ENCODE results near the gene CARHSP1. TPM values are rescaled to one million over a fixed set of nuclear protein-coding genes. Genes with fewer than 3 reads are reported as not detected.

The CARHSP1 gene
- 20.8 and 44.6 TPM in 2 replicates for total RNA-seq (2011; cell fraction: chromatin; rRNA removed; ENCODE audit: low replicate concordance)
- 34.7 and 35.1 TPM in 2 replicates for total RNA-seq (2011; cell fraction: nucleolus; rRNA removed)
- total RNA-seq (2011; cell fraction: nucleoplasm; rRNA removed): 29.4 and 42.3 TPM in 2 replicates
- total RNA-seq (2014; rRNA removed): 112 and 114 TPM in 2 replicates
- 27.0 and 41.1 TPM in 2 replicates for total RNA-seq (2014; rRNA removed; fragmentation: Illumina TruSeq; extraction: Trizol)
- 65.2 and 68.5 TPM in 2 replicates for total RNA-seq (2015; rRNA removed; fragmentation: Illumina TruSeq; extraction: Trizol)
- 74.5 and 78.0 TPM in 2 replicates for total RNA-seq (2021)
- polyA plus RNA-seq (2011; rRNA removed): 37.0 and 40.8 TPM in 2 replicates
- polyA plus RNA-seq (2011; cell fraction: cytosol; rRNA removed): 46.0 and 113 TPM in 2 replicates
- polyA plus RNA-seq (2011; cell fraction: nucleus; rRNA removed): 25.6 and 34.1 TPM in 2 replicates
- polyA plus RNA-seq (2012): 72.1 and 96.6 TPM in 2 replicates
- 40.4 and 87.0 TPM in 2 replicates for polyA plus RNA-seq (2014; fragmentation: Illumina TruSeq; extraction: Trizol)
- polyA plus RNA-seq (2014; fragmentation: Nextera tagmentation; extraction: Ambion mirVana): 10 to 100 TPM in 1 of 2 experiments, 1 to 10 TPM in 1; 5.8 to 17.1 TPM
- 97.9 and 104 TPM in 2 replicates for polyA plus RNA-seq (2014; rRNA removed)
- 39.1 and 58.1 TPM in 2 replicates for polyA minus RNA-seq (2011; rRNA and poly(A)+ RNA removed)
- 34.9 and 36.6 TPM in 2 replicates for polyA minus RNA-seq (2011; cell fraction: cytosol; rRNA and poly(A)+ RNA removed)
- polyA minus RNA-seq (2011; cell fraction: nucleus; rRNA and poly(A)+ RNA removed): 12.1 and 17.4 TPM in 2 replicates
- percentile 76 among the genes with signal in this experiment for Bru-seq, nascent RNA
- percentile 75 among the genes with signal in this experiment for BruChase-seq, experiment 1, labeled RNA remaining after a 2-hour chase
- percentile 77 among the genes with signal in this experiment for BruChase-seq, experiment 2, labeled RNA remaining after a 6-hour chase
- long read RNA-seq, experiment 1, transcript CARHSP1-201 (4 exons, 746 nt): major isoform, 110 of 271 reads
- long read RNA-seq, experiment 1, partial matches to known transcripts: 8 of 271 reads
- long read RNA-seq, experiment 1, other reads (novel, unspliced or antisense): 149 of 271 reads
- long read RNA-seq, experiment 2, transcript CARHSP1-201 (4 exons, 746 nt): major isoform, 77 of 117 reads
- long read RNA-seq, experiment 2, partial matches to known transcripts: 13 of 117 reads
- long read RNA-seq, experiment 2, other reads (novel, unspliced or antisense): 27 of 117 reads
- long read RNA-seq, experiment 3, transcript CARHSP1-201 (4 exons, 746 nt): major isoform, 57 of 64 reads
- long read RNA-seq, experiment 3, partial matches to known transcripts: 6 of 64 reads
- long read RNA-seq, experiment 3, other reads (novel, unspliced or antisense): 1 of 64 reads

GRCh38 chr16:8868416-8869211, at the start of gene CARHSP1:
Gene CARHSP1 (minus strand): TSS chr16:8869006. CDS start chr16:8859328, 9,678 bp downstream.
- Histone ChIP-seq H3K4me3 (peak within 1 kb of the TSS; percentile 62), H3K79me2 (ENCODE audit: control insufficient read depth, insufficient read depth, low read length) (peaks cover 46% of the 10 kb centered on the region), H3K9me3 (replicated peaks; ENCODE audit: control insufficient read depth, insufficient read depth, low read depth, low read length) (no peaks in the 10 kb centered on the region), H2AFZ (ENCODE audit: low read depth, low read length) (peak within 1 kb of the TSS; percentile 93), H3K9me1 (ENCODE audit: control insufficient read depth, insufficient read depth, low read length) (peaks cover 13% of the 10 kb centered on the region), H3K27me3 (ENCODE audit: control insufficient read depth in 2 of 2, insufficient read depth in 2 of 2, low read length in 2 of 2) (no peaks in the 10 kb centered on the region), H3K36me3 (ENCODE audit: control insufficient read depth, insufficient read depth, low read length) (peaks cover 13% of the 10 kb centered on the region; the same call in 1 of the 3 replicates), H3K4me2 (ENCODE audit: insufficient read depth, low read length) (peak within 1 kb of the TSS; percentile 84), H3K27ac (ENCODE audit: extremely low read depth, low read depth, low read length) (peak within 1 kb of the TSS; percentile 85), H3K4me1 (replicated peaks in 1 of 2; ENCODE audit: control insufficient read depth in 2 of 2, insufficient read depth in 2 of 2, low read length in 2 of 2) (peaks cover 47 to 68% of the 10 kb centered on the region in 2 experiments), H3K9ac (ENCODE audit: insufficient read depth in 1 of 2, low read depth in 2 of 2, low read length in 2 of 2) (peak within 1 kb of the TSS; percentile 74 to 89), H4K20me1 (replicated peaks; ENCODE audit: control insufficient read depth, insufficient read depth, low read length) (peaks cover 35% of the 10 kb centered on the region)
- CTCF ChIA-PET (ENCODE audit: low intra/inter-chr PET ratio): no interaction called here
- POLR2A ChIA-PET: interaction anchor here (0.6 to 1.5 kb wide), 10 partner anchors 10 to 309 kb away, joined by 3 to 9 read pairs (median 3); no protein-coding TSS in a partner anchor
- 1% methylated on average over 23 of the region's 83 CpGs for WGBS (ENCODE audit: insufficient coverage, low coverage, missing lambda C conversion rate)
- ATAC-seq (peak; percentile 82), DNase-seq (ENCODE audit: extremely low read depth in 1 of 4, low spot score in 3 of 4) (peak; percentile 95 to 99 (median 98)), FAIRE-seq (peak; percentile 60)
- intact Hi-C loops (cut with micrococcal nuclease) (no loop called here), in situ Hi-C loops (cut with MboI) (no loop called here)
- no TSS peak for BruUV-seq (replicated peaks)
- peak; percentile 29; the same call in 1 of the 2 replicates for TF ChIP-seq CREB3L1 (IDR thresholded peaks at IDR 0.05; ENCODE audit: borderline replicate concordance, low read depth)
- TF ChIP-seq SP1 (CRISPR knock-in tag; IDR thresholded peaks at IDR 0.05): peak; percentile 19
- TF ChIP-seq ZNF212 (CRISPR knock-in tag; IDR thresholded peaks at IDR 0.05): no peak
- no peak for TF ChIP-seq BRD4 (IDR thresholded peaks at IDR 0.05)
- peak; percentile 69 for TF ChIP-seq ZNF511 (CRISPR knock-in tag; IDR thresholded peaks at IDR 0.05)
- no peak for TF ChIP-seq ZNF174 (CRISPR knock-in tag; IDR thresholded peaks at IDR 0.05)
- TF ChIP-seq PPARD (CRISPR knock-in tag; IDR thresholded peaks at IDR 0.05): no peak
- no peak for TF ChIP-seq HLTF (IDR thresholded peaks at IDR 0.05)
- peak; percentile 55 for TF ChIP-seq TEAD4 (IDR thresholded peaks at IDR 0.05; ENCODE audit: low read length)
- no peak for TF ChIP-seq TEAD4 (CRISPR knock-in tag; IDR thresholded peaks at IDR 0.05; ENCODE audit: borderline replicate concordance)
- TF ChIP-seq RBM14 (IDR thresholded peaks at IDR 0.05; ENCODE audit: borderline replicate concordance, insufficient read depth, low read depth, low read length): no peak
- TF ChIP-seq PATZ1 (CRISPR knock-in tag; IDR thresholded peaks at IDR 0.05; ENCODE audit: borderline replicate concordance): no peak

Measured in K562 (cell line).